Heart left ventricle (tissue), 13 donors: ENCODE measurements around the gene CASP8.

Experiments used
- CTCF ChIP-seq, 12 donors: fragments of 200-600 bp; sonication (generic) in 4 of 12; IDR thresholded peaks; one replicate each; pipeline versions ENCODE4 v1.5.0 to v1.8.0; 2018 to 2022; ENCODE audit warnings: antibody characterized with exemption in 12 of 12, mild to moderate bottlenecking in 5 of 12
- POLR2A ChIP-seq, 2 donors: fragments of 450-650 bp; IDR thresholded peaks; one replicate each; pipeline ENCODE4 v1.6.1; 2017; ENCODE audit warnings: antibody characterized with exemption in 2 of 2, mild to moderate bottlenecking in 2 of 2, moderate library complexity in 2 of 2
- donor health status: ischemic (EF 13 %, LVEDD 7.1; RV severe dilation, severe dysfunction).
- donor health status: DM: no; HTN: yes; CAD: no.
- donor health status: DM: no; HTN: no; CAD: no.
- donor health status: ischemic (EF 25% LVEDD 6.9; RV normal size, moderate dysfunction).
- donor health status: ischemic (EF 25% LVEDD 5.7; RV mildly dilated, moderate dysfunction).
- donor health status: ischemic (EF 35%, LVEDD 5.7; RV mildly dilated, moderate dysfunction).
- donor health status: nonischemic (EF 11% LVEDD 7.7; RV severe dilation, severe dysfunction).
- donor health status: DM: yes; HTN: yes; CAD: no.
- donor health status: PGD.
- donor health status: ischemic (EF 29% LVEDD 5.4; RV normal size, mild dysfunction).
- donor health status: nonischemic (EF 23%, LVEDD 6.1; RV moderate dilation, normal function).

DNA sequence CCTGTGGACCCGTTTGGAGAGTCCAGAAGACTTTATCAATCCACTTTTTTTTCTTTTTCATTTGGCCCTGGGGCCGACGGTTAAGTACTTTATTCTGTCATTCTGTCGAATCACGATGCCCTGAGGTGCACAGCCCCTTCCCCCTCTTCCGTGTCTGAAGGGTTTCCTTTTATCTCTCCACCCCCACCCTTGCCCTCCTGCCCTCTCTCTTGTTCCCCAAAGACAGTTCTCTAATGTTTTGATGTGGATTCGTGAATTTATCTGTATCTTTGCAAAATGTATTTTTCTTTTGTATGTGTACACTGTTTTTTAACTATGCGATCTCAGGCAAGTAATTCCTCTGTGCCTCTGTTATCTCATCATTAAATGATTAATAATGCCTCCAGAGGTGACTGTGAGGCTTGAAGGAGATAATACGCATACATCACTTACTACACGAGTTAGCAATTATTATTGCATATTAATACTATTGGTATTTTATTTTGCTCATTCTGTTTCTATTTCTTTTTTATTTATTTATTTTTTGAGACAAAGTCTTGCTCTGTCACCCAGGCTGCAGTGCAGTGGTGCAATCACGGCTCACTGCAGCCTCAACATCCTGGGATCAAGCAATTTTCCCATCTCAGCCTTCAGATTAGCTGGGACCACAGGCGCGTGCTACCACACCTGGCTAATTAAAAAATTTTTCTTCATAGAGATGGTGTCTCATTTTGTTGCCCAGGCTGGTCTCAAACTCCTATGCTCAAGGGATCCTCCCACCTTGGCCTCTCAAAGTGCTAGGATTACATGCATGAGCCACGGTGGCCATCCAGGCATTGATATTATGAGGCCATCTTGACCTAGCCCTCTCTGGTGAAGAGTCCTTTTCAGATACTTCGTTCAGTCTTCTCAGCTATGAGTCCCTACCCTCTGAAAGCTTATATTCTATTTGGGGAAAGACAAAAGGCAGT, 1.4 kb upstream of the CASP8 start:
- peak in 2 of 12 donors; percentile 16 to 40 for TF ChIP-seq CTCF (IDR thresholded peaks at IDR 0.05)
- TF ChIP-seq POLR2A (IDR thresholded peaks at IDR 0.05), result no peak
